HG02588 (cell line): ENCODE data around the gene MYH3.

Experiments
- ATAC-seq: cut with Tn5 transposase; IDR thresholded peaks from one replicate; pipeline ENCODE4 v1.9.1; 2021; ENCODE audit warnings: mild to moderate bottlenecking, moderate library complexity; ENCODE audit not compliant: unreplicated experiment

MYH3 gene

GRCh38 chr17:10649602-10650001, 7.5 kb downstream of the MYH3 start:
- ATAC-seq, result no peak

- no peak for ATAC-seq
Measured at GRCh38 chr17:10648956-10649355, 8.2 kb downstream of the MYH3 start.

- no peak for ATAC-seq
Measured at GRCh38 chr17:10648381-10648780, 8.7 kb downstream of the MYH3 start.

GRCh38 chr17:10646392-10646990, 10.6 kb downstream of the MYH3 start:
- ATAC-seq, result peak; percentile 49

- ATAC-seq, result no peak
Measured at GRCh38 chr17:10640475-10640874, 16.6 kb downstream of the MYH3 start.

- no peak for ATAC-seq
Measured at GRCh38 chr17:10638151-10638550, 19.0 kb downstream of the MYH3 start.

GRCh38 chr17:10635290-10635689, 21.8 kb downstream of the MYH3 start:
- ATAC-seq, result no peak

- ATAC-seq, result peak; percentile 94
Measured at GRCh38 chr17:10633738-10634379, 23.2 kb downstream of the MYH3 start.

GRCh38 chr17:10631701-10632100, 25.4 kb downstream of the MYH3 start:
- no peak for ATAC-seq

GRCh38 chr17:10631048-10631700, 25.9 kb downstream of the MYH3 start:
- ATAC-seq, result no peak

GRCh38 chr17:10629706-10630105, 27.4 kb downstream of the MYH3 start:
- no peak for ATAC-seq

GRCh38 chr17:10628756-10629155, 28.4 kb downstream of the MYH3 start:
- ATAC-seq, result no peak

GRCh38 chr17:10626390-10626789, 30.7 kb downstream of the MYH3 start:
- ATAC-seq, result no peak

GRCh38 chr17:10624969-10625368, 32.1 kb downstream of the MYH3 start:
- no peak for ATAC-seq

- ATAC-seq, result no peak
Measured at GRCh38 chr17:10623737-10624338, 33.3 kb downstream of the MYH3 start.

GRCh38 chr17:10622617-10623485, 34.3 kb downstream of the MYH3 start:
- no peak for ATAC-seq

GRCh38 chr17:10621397-10621796, 35.7 kb downstream of the MYH3 start:
- ATAC-seq, result no peak

GRCh38 chr17:10620823-10621222, 36.3 kb downstream of the MYH3 start:
- no peak for ATAC-seq

GRCh38 chr17:10618202-10618635, 38.9 kb downstream of the MYH3 start:
- peak; percentile 72 for ATAC-seq

GRCh38 chr17:10617120-10617505, 40.0 kb downstream of the MYH3 start:
- no peak for ATAC-seq
